Gastrocnemius medialis (tissue), 4 donors: ENCODE results near the gene UTF1.

Source experiments
- POLR2A ChIP-seq, 2 donors: fragments of 450-650 bp; IDR thresholded peaks; one replicate each; pipeline ENCODE4 v1.6.1; 2017; ENCODE audit warnings: antibody characterized with exemption in 2 of 2, mild to moderate bottlenecking in 2 of 2, moderate library complexity in 2 of 2
- TF ChIP-seq, protein P1 (sequence below), 5 experiments: fragments of 450-650 bp in 3 of 5; fragments of 200-600 bp in 2 of 5; sonication (generic) in 2 of 5; IDR thresholded peaks in 4 of 5; conservative IDR thresholded peaks in 1 of 5; 1 replicate in 4 of 5; 2 replicates in 1 of 5; pipeline ENCODE4 v1.5.1; 2016 to 2019; ENCODE audit warnings: antibody characterized with exemption in 5 of 5, mild to moderate bottlenecking in 3 of 5, moderate library complexity in 3 of 5

GRCh38 chr10:133267829-133268228 is 37.8 kb downstream of the UTF1 start:
- TF ChIP-seq, protein P1, sequence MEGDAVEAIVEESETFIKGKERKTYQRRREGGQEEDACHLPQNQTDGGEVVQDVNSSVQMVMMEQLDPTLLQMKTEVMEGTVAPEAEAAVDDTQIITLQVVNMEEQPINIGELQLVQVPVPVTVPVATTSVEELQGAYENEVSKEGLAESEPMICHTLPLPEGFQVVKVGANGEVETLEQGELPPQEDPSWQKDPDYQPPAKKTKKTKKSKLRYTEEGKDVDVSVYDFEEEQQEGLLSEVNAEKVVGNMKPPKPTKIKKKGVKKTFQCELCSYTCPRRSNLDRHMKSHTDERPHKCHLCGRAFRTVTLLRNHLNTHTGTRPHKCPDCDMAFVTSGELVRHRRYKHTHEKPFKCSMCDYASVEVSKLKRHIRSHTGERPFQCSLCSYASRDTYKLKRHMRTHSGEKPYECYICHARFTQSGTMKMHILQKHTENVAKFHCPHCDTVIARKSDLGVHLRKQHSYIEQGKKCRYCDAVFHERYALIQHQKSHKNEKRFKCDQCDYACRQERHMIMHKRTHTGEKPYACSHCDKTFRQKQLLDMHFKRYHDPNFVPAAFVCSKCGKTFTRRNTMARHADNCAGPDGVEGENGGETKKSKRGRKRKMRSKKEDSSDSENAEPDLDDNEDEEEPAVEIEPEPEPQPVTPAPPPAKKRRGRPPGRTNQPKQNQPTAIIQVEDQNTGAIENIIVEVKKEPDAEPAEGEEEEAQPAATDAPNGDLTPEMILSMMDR (IDR thresholded peaks at IDR 0.05 in 4 of 5, conservative IDR thresholded peaks at IDR 0.05 in 1 of 5): no peak
- TF ChIP-seq POLR2A (IDR thresholded peaks at IDR 0.05): no peak
